Testis (tissue), 2 donors: ENCODE results near the gene HIP1.

Experiments
- POLR2A ChIP-seq: fragments of 450-650 bp; IDR thresholded peaks from one replicate; pipeline ENCODE4 v1.6.1; 2017; ENCODE audit warnings: antibody characterized with exemption, mild to moderate bottlenecking, moderate library complexity
- TF ChIP-seq, protein P1 (sequence below), 3 experiments: fragments of 450-650 bp in 2 of 3; fragments of 200-600 bp in 1 of 3; sonication (generic) in 1 of 3; IDR thresholded peaks; one replicate each; pipeline ENCODE4 v1.5.1; 2016 to 2019; ENCODE audit warnings: antibody characterized with exemption in 3 of 3, mild to moderate bottlenecking in 2 of 3, moderate library complexity in 1 of 3

DNA sequence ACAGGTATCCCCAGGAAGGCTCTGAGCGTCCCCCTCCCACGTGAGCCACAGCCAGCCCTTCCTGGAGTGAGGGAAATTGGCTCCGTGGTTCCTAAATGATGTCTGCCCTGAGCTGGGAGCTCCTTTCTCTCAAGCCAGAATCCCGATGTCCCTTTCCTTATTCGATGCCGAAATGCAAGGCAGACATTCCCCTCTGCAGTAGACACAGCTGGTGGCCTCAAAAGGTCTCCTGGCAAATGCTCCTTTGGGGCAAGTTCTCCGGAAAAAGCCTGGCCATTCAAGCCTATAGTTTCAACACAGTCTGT lies 98.9 kb downstream of the HIP1 start:
- TF ChIP-seq POLR2A = no peak
- TF ChIP-seq, protein P1, sequence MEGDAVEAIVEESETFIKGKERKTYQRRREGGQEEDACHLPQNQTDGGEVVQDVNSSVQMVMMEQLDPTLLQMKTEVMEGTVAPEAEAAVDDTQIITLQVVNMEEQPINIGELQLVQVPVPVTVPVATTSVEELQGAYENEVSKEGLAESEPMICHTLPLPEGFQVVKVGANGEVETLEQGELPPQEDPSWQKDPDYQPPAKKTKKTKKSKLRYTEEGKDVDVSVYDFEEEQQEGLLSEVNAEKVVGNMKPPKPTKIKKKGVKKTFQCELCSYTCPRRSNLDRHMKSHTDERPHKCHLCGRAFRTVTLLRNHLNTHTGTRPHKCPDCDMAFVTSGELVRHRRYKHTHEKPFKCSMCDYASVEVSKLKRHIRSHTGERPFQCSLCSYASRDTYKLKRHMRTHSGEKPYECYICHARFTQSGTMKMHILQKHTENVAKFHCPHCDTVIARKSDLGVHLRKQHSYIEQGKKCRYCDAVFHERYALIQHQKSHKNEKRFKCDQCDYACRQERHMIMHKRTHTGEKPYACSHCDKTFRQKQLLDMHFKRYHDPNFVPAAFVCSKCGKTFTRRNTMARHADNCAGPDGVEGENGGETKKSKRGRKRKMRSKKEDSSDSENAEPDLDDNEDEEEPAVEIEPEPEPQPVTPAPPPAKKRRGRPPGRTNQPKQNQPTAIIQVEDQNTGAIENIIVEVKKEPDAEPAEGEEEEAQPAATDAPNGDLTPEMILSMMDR (IDR thresholded peaks at IDR 0.05) = no peak
